Activated gamma-delta T cell treated with Interleukin-2 at 50 U/mL for 16 hours (primary cell): ENCODE measurements around the gene SLC38A2.

Source experiments
- DNase-seq: peaks from one replicate; pipeline ENCODE4 v3.0.0-alpha.2; 2020

The SLC38A2 gene

DNA sequence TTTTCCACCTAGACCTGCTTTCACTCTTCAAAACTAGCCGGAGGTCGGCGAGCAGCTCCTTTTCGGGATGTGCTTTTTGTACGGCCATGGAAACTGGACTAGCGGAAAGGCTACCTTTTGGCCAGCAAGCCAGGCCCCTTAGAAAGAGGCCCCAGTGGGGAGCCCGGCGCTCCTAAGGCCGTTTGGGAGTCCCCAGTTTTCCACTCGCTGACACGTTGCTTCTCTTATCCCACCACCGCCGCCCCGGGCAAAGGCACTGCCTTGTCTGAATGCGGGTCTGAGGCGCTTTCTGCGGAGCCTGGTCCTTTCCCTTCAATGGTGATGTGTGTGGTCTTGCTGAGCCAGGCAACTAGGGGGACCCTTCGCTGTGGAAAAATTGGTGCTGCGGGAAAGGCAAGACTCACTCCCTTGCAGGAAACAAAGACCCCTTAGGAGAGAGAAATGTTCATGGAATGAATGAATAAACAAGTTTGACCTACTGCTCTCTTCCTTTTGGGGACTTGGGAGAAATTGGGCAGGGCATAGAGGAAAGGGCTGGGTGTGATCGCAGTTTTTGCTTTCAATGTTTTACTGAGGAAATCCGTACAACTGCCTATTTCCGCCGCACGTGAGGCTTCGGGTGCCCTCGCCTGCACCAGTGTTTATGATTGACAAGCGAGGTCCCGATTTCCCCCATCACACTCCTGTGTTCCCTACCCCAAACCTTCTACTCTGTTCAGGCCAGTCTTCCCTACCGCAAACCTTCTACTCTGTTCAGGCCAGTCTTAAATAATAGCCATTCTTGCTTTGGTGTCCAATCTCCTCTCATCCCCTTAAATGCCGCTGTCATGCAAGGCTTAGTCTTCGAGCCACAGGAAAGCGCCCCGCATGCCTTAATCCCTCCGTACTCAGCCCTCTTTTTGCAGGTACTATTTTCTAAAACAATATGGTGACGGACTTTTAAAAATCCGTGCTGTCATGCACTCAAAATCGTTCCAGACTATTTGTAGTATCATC lies 1.0 kb upstream of the SLC38A2 start:
- peak; percentile 35 for DNase-seq

DNA sequence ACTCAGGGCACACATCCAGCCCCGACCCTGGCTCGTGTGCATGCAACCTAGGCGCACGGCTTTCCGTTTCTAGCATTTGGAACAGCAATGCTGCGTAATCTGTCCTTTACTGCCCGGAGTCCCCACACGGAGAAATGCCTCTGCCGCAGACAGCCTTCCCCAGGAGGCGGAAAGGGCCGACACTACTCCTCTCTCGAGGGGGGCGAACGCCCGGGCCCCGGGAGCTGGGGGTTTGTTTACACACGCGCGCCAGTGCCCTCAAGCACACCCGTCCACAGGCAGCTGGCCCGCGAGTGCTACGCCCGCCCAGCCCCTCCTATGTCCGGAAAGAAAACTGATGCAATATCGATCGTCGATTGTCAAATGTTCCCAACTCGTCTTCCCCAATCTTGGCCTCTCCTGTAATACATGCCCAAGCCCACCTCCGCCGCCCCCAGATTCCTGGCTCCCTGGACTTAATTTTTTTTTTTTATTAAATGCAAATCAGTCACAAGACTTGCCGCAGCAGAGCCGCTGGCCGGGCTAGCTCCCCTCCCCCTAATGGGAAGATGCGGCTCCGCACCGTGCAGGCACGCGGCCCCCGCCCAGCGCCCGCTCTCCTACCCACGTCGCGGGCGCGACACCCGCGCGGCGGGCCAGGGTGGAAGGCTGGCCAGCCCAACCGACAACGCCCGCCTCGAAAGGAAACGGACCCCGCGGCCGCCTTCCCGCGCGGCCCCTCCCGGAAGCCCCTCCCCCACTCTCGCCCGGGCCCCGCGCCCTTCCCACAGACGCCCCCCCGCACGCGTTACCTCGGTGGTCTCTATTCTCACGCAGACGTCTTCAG lies 642 bp downstream of the SLC38A2 start:
- DNase-seq, result peak; percentile 62

DNA sequence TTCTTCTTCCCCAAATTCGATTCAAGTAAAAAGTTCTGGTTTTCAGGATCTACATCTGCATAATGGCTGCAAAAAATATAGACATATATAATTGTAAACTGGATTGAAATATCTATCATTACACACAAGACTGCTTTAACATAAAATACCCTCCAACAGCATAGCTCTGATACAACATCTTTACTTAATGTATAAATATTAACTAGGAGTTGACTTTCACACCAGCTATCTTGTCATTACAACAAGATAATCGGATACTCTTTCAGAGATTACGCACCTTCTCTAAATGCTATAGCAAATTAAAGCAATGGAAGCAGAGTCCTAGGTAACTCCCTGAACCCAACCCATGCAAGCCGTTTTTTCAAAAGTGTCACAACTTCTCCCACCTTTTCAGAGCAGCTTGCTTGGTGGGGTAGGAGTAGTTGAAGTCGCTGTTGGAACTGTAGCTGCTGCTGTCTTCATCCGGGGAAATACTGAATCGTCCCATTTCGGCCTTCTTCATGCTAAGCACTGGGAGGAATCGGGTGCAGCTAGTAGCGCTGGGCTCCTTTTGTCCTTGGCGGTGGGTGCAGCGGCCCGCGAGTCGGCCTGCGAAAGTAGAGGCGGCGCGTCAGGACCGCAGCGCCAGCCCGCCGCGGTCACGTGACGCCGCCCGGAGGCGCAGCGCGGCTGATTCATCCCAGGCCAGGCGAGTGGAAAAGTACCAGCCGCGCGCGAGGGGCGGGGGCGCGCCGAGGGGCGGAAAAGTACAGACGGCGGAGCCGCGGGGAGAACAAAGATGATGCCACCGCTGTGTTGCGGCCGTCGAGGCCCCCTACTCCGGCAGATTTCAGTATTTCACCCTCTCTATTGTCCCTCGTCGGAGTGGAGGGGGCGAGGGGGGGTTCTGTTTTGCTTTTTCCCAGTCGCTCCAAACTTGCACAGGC lies 1.5 kb downstream of the SLC38A2 start:
- peak; percentile 91 for DNase-seq

DNA sequence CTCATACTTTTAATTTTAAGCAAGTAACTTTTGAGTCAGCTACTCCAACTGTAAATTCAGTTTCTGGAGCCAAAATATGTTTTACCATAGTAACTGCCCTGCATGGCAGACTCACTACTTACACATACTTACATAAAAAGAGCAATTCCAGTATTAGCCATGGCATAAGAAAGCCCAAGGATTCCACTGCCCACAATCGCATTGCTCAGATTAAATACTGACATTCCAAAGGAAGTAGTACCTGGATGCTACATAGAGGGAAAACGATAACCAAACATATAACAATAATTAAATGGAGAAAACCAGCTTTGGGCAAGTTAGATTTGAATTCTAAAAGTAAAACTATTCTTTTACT lies 2.2 kb downstream of the SLC38A2 start:
- DNase-seq, result no peak

- no peak for DNase-seq
These were observed 2.8 kb downstream of the SLC38A2 start for GRCh38 chr12:46369474-46370379.

DNA sequence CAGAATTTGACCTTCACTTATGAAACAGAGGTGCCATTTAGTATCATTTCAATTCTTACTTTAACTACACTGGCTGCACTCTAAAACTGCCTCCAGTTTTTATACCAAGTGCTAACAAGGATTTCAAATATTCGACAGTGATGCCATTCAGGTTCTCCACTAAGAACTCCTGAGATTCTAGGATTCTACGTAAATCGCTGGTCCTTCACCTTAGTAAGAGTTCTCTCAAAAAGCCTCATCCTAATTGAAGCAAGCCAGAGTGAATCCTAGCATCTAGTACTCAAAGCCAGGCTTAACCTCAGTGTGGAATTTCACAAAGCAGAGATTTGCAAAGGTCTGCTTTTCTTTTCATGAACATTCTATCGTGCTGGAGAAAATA lies 3.5 kb downstream of the SLC38A2 start:
- DNase-seq, result no peak

DNA sequence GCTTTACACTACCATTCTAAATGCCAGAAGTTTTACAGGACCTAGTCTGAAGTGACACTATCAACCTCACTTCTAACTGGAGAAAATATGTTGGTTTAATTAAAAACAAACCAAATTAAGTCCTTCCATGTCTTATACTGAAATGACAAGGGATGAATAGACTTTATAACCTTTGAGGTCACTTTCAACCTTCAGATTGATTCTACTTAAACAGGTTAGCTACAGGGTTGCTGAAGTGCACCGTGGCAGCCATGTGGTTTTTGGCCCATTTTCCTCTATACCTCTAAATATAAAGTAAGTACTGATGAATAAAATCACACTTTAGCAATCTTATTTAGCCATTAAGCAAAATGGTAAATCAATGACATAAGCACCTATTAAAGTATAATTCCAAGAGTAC lies 3.9 kb downstream of the SLC38A2 start:
- no peak for DNase-seq

DNA sequence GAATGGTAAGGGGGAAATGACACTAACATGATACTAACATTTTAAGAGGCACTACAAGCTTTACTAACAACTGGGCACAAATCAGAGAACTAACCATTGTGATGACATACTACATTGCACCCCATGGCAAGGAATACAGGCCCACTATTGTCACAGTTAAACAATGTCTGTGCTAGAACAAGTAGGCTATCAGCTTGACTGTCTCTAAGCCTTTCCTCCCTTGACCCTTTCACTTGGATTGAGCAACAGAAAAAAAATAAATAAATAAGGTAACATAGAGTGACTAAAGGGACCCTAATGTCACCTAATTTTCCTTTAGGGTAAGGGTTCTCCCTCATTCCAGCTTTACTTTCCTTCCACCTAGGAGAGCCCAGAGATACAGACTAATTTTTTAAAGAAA lies 4.4 kb downstream of the SLC38A2 start:
- no peak for DNase-seq

GRCh38 chr12:46367351-46368029 lies 5.1 kb downstream of the SLC38A2 start:
- DNase-seq, result no peak

DNA sequence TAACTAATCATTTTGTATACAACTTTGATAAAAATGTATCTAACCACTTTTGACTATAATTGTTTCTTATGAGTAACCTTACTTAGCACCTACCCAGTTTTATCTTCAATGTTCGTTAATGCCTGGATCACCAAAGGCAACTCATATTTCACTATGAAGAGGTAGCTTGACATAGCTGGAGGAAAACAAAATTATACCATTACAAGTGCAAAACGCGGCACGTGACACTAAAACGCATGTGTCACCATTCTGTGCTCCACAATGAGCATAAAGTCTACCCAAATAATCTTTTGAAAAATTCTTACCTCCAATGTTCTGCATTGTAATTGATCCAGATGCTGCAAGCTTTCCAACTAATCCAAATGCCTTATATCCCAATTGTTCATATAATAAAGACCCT lies 5.8 kb downstream of the SLC38A2 start:
- no peak for DNase-seq

GRCh38 chr12:46365951-46366379 lies 6.6 kb downstream of the SLC38A2 start:
- DNase-seq, result no peak

DNA sequence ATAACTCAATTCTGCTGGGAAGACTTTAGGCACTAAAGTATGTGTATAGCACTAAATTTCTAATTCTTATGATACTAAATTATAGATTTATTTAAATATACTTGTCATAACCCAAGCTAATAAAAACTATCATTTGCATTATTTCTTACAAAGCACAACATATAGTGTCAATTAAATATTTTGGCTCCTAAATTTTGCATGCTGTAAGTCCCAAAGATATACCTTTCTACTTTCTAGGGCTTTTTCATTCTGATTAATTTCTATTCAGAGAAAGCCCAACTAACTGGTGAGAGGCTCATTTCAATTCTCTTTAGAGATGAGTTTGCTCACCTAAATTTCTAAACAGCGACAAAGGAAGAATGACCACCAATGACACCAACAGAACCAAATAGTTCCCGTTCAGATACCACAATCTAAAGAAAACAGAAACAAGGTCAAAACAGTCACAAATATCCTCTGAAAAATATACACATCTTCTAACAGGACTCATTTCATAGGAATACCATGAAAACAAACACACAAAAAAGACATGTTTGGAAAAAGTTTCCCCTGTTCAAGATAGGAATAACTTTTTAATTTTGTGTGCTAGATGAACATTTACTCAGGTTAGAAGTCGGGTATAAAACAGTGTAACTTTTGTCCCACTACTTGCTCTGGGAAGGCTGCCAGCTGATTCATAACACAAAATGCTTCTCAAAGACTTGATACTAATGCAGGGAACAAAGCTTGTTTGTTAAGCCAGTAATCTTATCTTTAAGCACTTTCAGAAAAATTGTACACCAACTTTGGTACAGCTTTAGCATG lies 7.6 kb downstream of the SLC38A2 start:
- no peak for DNase-seq

DNA sequence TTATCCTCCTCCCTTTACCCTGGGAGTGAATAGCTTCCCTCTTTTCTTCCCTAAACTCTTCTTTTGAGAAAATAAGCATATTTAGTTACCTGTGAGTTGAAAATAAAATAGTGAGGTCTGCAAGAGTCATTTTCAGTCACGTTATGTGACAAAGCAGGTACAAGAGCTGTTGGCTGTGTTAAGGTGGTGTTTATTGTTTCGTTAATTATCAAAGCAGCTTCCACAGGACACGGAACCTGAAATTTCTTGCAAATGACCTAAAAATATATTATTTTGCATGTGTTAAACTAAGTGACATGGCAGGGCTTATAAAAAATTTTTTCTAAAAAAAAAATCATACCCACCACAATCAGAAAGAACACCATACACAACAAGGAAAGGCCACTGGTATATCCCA lies 8.3 kb downstream of the SLC38A2 start:
- DNase-seq, result no peak

GRCh38 chr12:46363582-46364299 lies 8.8 kb downstream of the SLC38A2 start:
- no peak for DNase-seq

DNA sequence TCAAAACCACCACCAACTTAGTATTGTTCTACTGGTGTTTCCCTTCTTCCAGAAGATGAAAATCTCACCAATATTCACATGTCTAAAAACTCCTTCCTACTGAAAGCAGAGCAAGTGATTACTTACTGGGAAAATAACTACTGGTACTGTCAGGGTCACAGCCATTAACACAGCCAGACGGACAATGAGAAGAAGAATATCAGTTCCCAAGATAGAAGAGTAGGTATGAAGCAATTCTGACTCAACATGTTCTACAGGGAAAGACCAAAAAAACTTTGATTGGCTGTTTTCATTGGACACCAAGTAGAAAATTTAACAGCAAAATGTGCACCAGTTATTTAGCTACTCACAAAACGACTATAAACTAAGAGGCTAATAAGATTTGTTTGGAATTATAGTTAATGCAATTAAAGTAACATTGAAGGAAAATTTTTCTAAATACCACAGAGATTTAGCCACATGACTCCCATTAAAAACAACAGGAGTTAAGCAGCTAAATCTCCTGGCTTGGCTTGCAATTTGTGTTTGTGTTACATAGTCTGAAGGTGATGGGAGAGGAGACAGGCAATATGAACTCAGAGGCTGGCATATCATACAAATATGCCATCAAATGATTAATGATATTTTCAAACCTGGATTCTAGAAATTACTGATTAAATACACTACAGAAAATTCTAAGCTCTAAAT lies 9.5 kb downstream of the SLC38A2 start:
- no peak for DNase-seq

DNA sequence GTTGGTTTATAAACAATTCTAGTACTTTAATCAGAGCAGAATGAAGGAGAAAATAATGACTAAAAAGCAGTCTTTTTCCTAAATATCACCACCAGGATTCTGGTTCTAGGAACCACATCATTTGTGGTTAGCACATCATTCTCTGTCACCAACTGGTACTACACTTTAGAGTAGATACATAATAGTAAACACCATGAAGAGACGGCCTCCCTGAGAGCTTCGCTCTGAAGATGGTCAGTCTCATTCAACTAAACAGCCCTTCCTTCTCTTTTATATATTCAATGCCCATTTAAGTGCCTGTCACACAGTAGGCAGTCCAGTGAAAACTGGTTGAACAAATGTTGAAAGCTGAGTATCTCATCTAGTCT lies 10.9 kb downstream of the SLC38A2 start:
- DNase-seq, result no peak

DNA sequence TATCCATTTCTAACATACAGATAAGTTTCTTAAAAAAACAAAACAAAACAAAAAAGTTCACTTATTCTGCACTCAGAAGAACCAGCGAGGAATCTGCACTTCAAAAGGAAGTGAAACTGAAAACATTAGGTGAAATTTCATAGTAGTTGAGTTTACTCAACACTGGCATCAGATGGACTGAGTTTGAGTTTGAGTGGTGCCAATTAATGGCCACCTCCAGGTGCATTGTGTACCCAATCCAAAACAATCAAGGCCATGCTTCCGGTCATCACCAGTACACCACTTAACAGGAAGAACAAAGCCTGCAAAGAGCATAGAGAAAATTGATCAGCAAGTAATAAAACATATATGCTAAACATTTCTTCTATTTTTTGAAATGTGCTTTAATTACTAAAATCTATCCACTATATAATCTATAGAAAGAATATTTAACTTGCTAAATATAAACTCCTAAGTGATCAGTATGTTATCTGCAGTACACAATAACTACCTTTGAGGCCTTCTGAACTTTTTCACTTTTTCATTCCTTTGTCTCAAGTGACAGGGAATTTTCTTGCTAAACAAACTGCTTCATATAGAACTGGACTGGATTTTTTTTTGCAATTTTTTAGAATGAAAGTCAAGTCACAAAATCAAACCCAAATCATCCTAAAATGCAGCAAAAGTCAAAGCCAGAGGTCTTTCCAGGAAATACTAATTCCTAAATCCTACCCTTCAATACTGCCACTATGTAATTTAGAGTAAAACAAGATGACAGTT lies 11.5 kb downstream of the SLC38A2 start:
- DNase-seq, result no peak

- DNase-seq, result no peak
These were observed 12.2 kb downstream of the SLC38A2 start for GRCh38 chr12:46360370-46360769.
